HG03139 (cell line): ENCODE data around the gene HCST.
"Not testable (repeated sequence)": the region's sequence is repeated elsewhere in the genome, so short reads cannot be mapped to it uniquely, and the experiment has no call there.

ENCODE experiments used
- ATAC-seq: cut with Tn5 transposase; IDR thresholded peaks from one replicate; pipeline ENCODE4 v1.9.1; 2021; ENCODE audit not compliant: unreplicated experiment

HCST gene

GRCh38 chr19:35879068-35879467 lies 23.3 kb upstream of the HCST start:
- no peak for ATAC-seq

GRCh38 chr19:35879770-35880317 lies 22.5 kb upstream of the HCST start:
- no peak for ATAC-seq

- ATAC-seq = no peak
These were observed 20.1 kb upstream of the HCST start for GRCh38 chr19:35882114-35882832.

- no peak for ATAC-seq
These were observed 18.4 kb upstream of the HCST start for GRCh38 chr19:35883882-35884281.

GRCh38 chr19:35885225-35885738 lies 17.0 kb upstream of the HCST start:
- no peak for ATAC-seq

GRCh38 chr19:35885904-35886303 lies 16.4 kb upstream of the HCST start:
- no peak for ATAC-seq

- no peak for ATAC-seq
These were observed 15.1 kb upstream of the HCST start for GRCh38 chr19:35887197-35887596.

GRCh38 chr19:35888398-35888797 lies 13.9 kb upstream of the HCST start:
- no peak for ATAC-seq

GRCh38 chr19:35889370-35890112 lies 12.8 kb upstream of the HCST start:
- ATAC-seq = no peak

- no peak for ATAC-seq
These were observed 12.1 kb upstream of the HCST start for GRCh38 chr19:35890113-35890650.

GRCh38 chr19:35891819-35892218 lies 10.5 kb upstream of the HCST start:
- ATAC-seq = not testable (repeated sequence)

- ATAC-seq = no peak
These were observed 8.0 kb upstream of the HCST start for GRCh38 chr19:35894342-35894741.

GRCh38 chr19:35895911-35896642 lies 6.3 kb upstream of the HCST start:
- no peak for ATAC-seq

- no peak for ATAC-seq
These were observed 5.7 kb upstream of the HCST start for GRCh38 chr19:35896643-35897040.

- no peak for ATAC-seq
These were observed 4.5 kb upstream of the HCST start for GRCh38 chr19:35897706-35898451.

GRCh38 chr19:35898499-35898809 lies 3.9 kb upstream of the HCST start:
- no peak for ATAC-seq

GRCh38 chr19:35899547-35900214 lies 2.6 kb upstream of the HCST start:
- peak; percentile 36 for ATAC-seq

- ATAC-seq = no peak
These were observed 1.2 kb upstream of the HCST start for GRCh38 chr19:35901055-35901644.

- ATAC-seq = no peak
These were observed 644 bp downstream of the HCST start for GRCh38 chr19:35902870-35903475.
